ENCODE results near the gene SMCHD1.
"Not testable (repeated sequence)": the region's sequence is repeated elsewhere in the genome, so short reads cannot be mapped to it uniquely, and the experiment has no call there.

Gene SMCHD1

DNA sequence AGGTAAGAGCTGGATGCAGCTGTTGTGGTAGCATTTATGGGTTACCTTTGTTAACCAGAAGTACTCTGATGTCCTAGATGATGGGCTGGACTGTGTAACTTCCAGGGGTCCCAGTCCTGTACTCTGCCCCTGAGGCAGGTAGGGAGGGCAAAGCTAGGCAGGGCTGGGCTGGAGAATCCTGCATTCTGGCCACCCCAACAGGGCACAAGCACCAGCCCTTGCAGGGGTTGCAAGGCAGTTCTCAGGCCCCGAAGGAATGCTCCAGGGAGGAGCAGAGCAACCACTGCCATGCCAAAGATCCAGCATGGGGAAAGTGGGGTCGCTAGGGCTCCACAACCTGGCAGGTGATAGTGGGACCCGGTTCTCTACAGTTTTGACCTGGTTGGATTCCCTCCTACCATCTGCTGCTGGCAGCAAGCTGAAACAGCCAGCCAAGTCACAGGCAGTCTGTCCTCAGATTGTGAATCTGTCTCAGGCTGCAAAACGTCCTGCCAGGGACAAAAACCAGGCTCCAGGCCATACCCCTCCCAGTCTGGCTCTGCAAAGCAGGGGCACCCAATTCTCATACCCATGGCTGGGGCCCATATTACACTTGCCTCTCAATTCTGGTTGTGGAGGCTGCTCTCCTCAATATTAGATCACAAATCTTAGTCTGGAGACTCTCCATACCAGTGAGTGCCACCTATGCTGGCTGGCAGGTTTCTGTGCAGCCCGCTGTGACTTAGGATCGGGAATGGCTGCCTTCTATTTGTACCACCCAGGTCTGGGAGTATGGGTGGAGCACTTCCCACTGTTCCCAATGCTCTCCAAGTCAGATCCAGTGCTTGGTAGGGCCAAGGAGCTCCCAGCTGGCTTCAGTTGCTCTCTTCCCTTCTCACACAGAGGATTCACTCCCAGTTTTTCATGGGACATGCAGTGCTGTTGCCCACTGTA is 61.1 kb downstream of the SMCHD1 start:
- DNase-seq (ENCODE audit: low read depth), result no peak

DNA sequence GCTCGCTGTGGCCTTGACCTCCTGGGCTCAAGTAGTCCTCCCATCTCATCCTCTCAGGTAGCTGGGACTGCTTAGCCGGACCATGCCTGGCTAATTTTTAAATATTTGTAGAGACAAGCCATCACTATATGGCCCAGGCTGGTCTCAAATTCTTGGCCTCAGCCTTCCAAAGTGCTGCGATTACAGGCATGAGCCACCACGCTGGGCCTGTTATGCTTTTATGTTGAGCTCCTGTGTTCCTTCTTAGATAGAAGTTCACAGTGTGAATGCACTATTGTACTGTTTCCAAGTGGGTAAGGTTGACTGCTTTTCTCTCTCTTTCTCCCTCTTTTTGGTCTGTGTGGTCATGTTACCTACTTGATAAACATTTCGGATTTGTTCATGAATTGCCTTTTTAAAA is 61.9 kb downstream of the SMCHD1 start:
- no peak for DNase-seq (ENCODE audit: low read depth)

DNA sequence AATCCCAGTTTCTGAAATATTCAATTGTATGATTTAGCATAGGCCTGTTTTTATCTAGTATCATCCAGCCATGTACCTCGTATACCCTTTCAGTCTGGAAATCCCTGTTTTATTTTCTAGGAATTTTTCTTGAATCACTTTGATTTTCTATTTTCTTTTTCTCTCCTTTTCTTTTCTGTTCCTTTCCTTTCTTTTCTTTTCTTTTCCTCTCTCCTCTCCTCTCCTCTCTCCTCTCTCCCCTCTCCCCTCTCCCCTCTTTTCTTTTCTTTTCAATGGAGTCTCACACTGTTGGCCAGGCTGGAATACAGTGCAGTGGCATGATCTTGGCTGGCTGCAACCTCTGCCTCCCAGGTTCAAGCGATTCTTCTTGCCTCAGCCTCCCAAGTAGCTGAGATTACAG is 63.5 kb downstream of the SMCHD1 start:
- no peak for DNase-seq (ENCODE audit: low read depth)

DNA sequence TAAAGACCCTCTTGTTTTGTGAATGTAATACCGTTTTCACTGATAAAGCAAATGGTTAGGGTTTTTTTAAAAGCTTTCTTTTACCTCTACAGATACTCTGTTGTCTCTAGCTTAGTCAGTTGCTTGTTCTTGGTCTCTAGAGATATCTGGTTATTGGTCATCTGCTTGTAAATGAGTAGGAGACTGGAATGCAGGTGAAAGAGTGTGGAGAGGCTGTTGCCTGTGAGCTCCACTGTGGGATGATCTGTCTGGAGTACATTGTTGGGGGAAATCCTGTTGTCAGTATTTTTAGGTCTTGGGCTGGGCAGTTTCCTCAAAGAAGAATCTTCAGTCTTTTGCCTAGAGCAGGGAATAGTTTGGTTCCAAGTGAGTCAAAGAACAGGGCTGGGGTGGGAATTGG is 67.7 kb downstream of the SMCHD1 start:
- DNase-seq (ENCODE audit: low read depth), result no peak

DNA sequence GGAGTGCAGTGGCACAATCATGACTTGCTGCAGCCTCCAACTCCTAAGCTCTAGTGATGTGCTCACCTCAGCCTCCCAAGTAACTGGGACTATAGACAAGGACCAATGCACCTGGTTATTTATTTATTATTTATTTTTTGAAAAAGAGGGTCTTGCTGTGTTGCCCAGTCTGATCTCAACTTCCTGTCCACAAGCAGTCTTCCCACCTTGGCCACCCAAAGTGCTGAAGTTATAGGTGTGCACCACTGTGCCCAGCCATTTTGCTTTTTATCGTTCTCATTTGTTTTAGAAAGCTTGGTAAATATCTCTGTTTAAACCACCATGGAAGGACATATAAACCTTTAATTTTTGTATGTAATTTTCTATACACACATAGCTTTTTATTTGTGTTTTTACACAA is 74.2 kb downstream of the SMCHD1 start:
- DNase-seq (ENCODE audit: low read depth), result no peak

DNA sequence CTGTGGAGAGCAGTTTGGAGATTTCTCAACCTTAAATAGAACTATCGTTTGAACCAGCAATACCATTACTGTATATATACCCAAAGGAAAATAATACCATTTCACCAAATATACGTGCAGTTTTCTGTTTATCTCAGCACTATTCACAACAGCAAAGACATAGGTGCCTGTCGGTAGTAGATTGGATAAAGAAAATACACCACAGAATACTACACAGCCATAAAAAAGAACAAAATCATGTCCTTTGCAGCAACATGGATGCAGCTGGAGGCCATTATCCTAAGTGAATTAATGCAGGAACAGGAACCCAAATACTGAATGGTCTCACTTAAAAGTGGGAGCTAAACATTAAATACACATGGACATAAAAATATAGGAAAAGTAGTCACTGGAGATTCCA is 81.3 kb downstream of the SMCHD1 start:
- no peak for DNase-seq (ENCODE audit: low read depth)

DNA sequence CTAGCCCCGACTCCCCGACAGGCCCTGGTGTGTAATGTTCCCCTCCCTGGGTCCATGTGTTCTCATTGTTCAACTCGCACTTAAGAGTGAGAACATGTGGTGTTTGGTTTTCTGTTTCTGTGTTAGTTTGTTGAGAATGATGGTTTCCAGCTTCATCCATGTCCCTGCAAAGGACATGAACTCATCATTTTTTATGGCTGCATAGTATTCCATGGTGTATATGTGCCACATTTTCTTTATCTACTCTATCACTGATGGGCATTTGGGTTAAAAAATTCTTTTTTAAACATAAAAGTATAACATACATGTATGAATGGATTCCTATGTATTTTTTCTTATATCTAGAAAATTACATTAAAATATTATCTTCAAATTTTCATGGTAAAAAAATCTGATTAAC is 84.6 kb downstream of the SMCHD1 start:
- not testable (repeated sequence) for DNase-seq (ENCODE audit: low read depth)

DNA sequence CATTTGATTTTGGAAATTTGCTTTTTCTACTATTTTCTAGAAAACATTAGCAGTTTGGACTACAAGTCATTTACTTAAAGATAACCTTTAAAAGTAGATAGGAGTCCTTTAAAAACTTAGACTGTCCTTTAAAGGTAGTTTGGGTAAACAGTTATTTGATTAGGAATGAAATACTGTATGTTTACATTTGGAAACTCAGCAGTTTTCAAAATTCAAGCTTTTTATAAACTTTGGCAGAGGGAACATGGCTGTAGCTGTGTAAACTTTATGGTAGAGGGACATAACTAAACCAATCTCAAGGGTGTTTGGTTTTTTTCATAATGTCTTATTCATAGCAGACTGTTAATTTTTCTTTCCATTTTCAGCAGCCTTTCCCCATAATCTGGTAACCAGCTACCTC is 90.7 kb downstream of the SMCHD1 start:
- DNase-seq (ENCODE audit: low read depth), result no peak

DNA sequence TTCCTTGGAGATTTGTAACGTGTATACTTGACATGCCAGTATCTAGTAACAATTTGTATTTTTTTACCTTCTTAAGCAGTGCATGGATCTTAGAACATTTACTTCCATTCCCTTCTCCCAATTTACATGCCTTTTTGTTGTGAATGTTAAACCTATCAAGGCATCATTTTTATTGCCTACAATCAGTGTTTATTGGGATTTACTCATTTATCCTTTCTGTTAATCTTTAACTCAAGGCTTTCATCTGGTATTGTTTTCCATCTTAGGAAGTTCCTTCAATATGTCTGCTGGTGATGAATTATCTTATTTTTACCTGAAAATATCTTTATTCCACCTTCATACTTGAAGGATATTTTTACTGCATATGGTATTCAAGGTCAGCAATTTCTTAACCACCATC is 102.8 kb downstream of the SMCHD1 start:
- DNase-seq (ENCODE audit: low read depth), result no peak

DNA sequence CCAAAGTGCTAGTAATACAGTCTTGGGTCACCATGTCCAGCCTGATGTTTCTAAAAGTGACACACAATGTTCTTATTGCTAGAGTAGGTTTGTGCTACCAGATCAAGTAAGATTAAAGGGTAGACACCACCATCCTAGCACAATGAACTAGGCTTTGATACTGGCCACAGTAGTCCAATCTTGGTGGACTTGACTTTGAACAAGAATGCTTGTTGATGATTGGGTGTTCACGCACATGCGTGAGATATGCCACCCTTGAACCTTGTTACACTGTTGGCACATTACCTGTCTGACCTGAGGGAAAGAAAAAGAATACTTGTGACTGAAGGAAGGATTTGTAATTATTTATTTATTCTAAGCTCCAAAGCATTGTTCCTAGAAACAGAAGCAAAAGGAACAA is 119.1 kb downstream of the SMCHD1 start:
- DNase-seq (ENCODE audit: low read depth), result no peak

DNA sequence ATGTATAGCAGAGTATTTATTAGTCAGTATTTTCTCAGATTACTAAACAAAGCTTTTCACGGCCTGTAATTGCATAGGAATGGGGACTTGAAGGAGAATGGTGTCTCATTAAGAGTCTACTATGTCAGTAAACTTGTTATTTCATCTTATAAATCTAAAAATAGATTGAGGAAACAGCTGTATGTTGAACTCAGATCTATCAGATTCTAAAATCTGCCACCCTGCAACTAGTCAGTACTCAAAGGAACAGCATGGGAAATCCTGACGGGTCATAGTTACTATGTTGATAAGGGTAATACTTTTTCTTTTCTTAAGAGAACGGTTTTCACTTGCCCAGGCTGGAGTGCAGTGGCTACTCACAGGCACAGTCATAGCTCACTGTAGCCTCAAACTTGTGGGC is 121.1 kb downstream of the SMCHD1 start:
- DNase-seq (ENCODE audit: low read depth), result no peak

DNA sequence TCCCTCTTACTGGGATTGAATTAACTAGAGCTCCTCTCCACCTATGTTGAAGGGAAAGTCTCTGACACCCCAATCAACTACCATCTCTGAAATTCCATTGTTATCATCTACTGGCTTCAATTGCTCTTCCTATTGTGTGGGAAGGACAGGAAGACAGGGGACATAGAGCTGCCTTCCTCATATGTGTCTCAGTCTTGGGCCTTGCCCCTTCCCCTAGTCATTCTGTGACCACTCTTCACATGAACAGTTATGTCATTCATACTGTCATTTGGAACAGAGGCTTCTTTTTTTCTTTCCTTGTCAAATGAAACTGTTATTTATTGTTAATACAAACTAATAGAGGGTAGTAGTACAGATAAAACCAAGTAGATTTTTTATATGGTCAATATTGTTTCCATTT is 121.7 kb downstream of the SMCHD1 start:
- DNase-seq (ENCODE audit: low read depth), result no peak

DNA sequence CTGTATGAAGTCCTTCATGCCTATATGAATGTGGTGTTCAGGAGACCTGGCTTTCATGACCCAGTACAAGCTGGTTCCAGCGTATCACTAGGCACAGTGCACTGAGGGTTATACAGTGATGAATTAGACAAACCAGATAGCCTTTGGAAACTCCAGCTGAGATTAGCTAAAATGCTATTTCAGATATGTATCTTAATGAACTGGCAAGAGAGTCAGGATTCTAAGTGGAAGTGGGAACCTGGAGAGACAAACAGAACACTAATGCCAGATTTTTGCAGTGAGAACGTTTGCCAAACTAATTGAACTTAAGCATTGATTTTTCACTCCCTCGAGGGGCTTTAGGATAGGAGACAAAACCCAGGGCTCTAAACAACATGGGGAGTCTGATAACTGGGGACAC is 125.2 kb downstream of the SMCHD1 start:
- DNase-seq (ENCODE audit: low read depth), result no peak

DNA sequence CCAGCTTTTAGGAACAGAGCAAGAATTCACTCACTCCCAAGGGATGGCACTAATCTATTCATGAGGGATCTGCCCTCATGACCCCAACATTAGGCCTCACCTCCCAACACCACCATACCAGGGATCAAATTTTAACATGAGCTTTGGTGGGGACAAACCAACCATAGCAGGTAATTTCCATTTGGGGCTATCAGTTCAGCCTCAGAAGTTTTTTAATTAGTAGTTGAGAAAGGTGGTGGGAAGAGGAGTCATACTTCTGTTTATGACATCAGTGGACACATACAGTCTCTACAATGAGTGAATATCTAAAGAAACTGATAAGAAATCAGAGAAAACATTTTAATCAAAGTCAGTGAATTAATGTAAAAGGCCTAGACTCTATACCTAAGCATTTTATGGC is 131.7 kb downstream of the SMCHD1 start:
- DNase-seq (ENCODE audit: low read depth), result no peak

DNA sequence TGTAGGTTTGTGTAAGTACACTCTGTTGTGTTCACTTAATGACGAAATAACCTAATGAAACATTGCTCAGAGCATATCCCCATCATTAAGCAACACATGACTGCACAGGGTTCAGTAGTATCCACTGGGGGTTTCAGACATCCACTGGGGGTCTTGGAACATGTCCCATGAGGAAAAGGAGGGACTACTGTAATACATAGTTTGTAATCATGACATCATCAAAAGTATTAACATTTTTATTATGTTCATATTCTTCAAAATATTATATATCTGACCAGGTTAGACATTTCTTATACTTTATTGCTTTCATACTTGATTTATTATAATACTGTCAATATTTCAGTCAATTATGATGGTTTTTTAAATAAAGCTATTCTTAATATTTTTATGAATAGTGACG is 136.9 kb downstream of the SMCHD1 start:
- DNase-seq (ENCODE audit: low read depth), result no peak

DNA sequence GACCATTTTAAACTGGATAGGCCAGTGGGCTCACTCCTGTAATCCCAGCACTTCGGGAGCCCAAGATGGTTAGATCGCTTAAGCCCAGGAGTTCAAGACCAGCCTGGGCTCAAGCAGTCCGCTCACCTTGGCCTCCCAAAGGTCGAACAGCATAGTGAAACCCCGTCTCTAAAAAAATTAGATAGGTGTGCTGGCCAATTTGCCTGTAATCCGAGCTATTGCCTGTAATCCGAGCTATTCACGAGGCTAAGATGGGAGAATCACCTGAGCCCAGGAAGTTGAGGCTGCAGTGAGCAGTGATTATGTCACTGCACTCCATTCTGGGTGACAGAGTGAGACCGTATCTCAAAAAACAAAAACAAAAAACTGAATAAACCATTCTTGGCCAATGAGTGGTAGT is 138.6 kb downstream of the SMCHD1 start:
- no peak for DNase-seq (ENCODE audit: low read depth)

DNA sequence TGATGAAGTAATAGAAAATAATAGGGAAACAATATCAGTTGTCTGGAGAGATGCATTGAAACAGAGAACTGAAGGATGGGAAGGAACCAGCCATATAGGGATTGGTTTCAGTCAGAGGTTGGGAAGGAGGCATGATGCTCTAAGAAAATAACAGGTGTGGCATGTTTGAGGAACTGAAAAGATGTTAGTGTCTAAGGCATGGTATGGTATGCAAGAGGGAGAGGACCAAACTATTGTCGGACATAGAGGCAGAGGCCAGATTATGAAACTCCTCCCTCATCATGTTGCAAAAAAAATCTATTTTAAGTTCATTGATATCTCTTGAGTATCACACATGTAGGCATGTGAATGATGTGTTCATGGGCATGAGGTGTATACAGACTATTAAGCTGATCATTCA is 142.4 kb downstream of the SMCHD1 start:
- no peak for DNase-seq (ENCODE audit: low read depth)

DNA sequence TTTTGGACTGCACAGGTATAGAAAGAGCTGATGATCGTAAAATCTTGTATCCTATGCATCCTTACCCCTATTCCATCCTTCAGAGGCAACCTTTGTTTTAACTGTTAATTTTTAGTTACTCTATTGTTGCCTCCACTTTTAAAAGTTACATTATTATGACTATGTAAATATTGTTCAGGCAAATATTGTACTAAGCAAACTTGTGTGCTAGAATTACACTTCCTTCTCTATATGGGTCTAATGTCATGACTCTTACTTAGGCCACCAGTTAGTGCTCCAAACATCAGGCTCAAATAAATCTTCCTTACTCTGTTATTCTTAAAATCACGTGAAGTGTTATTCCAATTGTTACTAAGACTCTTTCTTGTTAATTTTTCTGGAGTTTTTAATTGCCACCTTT is 143.8 kb downstream of the SMCHD1 start:
- DNase-seq (ENCODE audit: low read depth), result no peak

DNA sequence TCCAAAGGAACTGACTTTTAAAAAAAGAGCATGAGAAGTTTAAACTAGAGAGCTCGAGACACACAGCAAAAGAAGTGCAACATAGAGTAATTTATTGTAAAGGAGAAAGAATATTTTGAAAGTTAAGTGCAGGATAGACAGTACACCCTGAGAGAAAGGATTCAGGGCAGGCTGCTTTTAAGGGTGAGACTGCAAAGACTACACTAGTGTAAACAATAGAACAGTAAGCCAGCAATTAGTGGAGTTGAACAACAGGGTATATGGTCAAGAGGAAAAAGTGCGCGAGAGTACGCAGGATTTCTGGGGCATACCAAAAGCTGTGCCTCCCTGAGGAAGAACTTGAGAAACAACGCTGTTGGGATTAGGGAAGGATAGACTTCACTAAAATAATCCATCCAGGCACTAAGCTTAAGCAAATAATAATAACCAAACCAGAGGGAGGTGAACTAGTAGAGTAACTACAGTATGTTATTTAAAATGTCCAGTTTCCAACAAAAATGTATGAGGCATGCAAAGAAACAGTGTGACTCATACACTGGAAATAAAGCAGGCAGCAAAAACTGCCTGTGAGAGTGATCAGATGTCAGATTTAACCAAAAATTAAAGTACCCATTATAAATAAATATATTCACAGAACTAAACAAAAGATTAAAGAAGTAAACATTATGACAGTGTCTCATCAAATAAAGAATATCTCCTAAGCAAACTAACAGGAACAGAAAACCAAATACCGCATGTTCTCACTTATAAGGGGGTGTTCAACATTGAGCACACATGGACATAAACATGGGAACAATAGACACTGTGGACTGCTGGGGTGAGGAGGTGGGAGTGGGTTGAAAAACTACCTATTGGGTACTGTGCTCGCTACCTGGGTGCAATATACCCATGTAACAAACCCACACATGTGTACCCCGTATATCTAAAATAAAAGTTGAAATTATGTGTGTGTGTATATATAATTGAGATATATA is 150.7 kb downstream of the SMCHD1 start:
- DNase-seq (ENCODE audit: low read depth), result no peak

DNA sequence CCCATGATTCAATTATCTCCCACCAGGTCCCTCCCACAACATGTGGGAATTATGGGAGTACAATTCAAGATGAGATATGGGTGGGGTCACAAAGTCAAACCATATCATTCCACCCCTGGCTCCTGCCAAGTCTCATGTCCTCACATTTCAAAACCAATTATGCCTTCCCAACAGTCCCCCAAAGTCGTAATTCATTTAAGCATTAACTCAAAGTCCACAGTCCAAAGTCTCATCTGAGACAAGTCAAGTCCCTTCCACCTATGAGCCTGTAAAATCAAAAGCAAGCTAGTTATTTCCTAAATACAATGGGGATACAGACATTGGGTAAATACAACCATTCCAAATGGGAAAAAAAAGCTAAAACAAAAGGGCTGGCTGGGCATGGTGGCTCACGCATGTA is 153.1 kb downstream of the SMCHD1 start:
- not testable (repeated sequence) for DNase-seq (ENCODE audit: low read depth)

DNA sequence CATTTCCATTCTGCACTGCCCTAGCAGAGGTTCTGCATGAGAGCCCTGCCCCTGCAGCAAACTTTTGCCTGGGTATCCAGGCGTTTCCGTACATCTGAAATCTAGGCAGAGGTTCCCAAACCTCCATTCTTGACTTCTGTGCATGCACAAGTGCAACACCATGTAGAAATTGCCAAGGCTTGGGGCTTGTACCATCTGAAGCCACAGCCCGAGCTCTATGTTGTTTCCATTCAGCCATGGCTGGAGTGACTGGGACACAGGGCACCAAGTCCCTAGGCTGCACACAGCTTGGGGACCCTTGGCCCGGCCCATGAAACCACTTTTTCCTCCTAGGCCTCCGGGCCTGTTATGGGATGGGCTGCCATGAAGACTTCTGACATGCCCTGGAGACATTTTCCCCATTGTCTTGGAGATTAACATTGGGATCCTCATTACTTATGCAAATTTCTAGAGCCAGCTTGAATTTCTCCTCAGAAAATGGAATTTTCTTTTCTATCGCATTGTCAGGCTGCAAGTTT is 154.2 kb downstream of the SMCHD1 start:
- DNase-seq (ENCODE audit: low read depth), result not testable (repeated sequence)

DNA sequence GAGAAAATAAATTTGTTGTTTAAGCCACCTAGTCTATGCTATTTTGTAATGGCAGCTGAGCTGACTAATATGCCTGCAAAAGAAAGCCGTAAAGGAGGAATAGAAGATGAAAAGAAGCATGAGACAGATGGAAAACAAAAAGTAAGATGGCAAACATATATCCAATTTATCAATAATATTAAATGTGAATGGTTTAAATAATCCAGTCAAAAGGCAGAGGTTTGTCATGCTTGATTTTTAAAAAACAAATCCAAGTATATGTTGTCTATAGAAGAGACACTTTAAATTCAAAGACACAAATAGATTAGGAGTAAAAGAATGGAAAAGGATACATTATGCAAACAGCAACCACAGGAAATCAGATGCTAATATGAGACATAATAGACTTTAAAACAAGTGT is 155.9 kb downstream of the SMCHD1 start:
- DNase-seq (ENCODE audit: low read depth), result no peak

DNA sequence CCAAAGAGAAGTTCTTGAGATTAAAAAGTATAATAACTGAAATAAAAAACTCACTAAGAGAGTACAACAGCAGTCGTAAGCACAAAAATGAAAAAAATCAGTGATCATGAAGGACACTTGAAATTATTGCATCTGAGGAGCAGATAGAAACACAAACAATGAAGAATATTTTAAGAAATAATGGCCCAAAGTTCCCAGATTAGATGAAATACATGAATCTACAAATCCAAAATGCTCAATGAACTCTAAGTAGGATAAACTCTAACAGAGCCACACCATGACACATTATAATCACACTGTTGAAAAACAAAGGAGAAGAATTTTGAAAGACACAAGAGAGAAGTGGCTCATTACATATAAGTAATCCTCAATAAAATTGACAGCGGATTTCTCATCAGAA is 159.4 kb downstream of the SMCHD1 start:
- no peak for DNase-seq (ENCODE audit: low read depth)

Measured in stimulated activated CD8-positive, alpha-beta memory T cell treated with anti-CD3 and anti-CD28 coated beads, Interleukin-7, amount 100 ng/mL, for 24 hours (primary cell).